HepG2 (cell line): ENCODE measurements around the gene PAN3. TPM values are rescaled to one million over a fixed set of nuclear protein-coding genes. Genes with fewer than 3 reads are reported as not detected.

Experiments
- ATAC-seq: fragments of 200-7000 bp; cut with Tn5 transposase; 3 replicates; pipeline ENCODE4 v1.9.1; 2020; ENCODE audit warnings: mild to moderate bottlenecking, moderate library complexity
- BruUV-seq: library from RNA; stranded (reverse); fragments of 400-500 nt; replicated peaks from 2 replicates; lab custom pipeline; 2021; lab: Mats Ljungman, UMichigan
- CTCF ChIA-PET: fragments of 300-600 bp; formaldehyde crosslinking; extraction: SDS; loops from one replicate; lab custom pipeline; 2021; ENCODE audit warnings: low total read pairs, inconsistent platforms, low intra/inter-chr PET ratio; lab: Yijun Ruan, JAX
- POLR2A ChIA-PET: fragments of 350-600 bp; sonication (Branson Sonifier 250); formaldehyde crosslinking; loops from one replicate; lab custom pipeline; 2020; ENCODE audit warnings: antibody characterized with exemption, inconsistent platforms; lab: Yijun Ruan, JAX
- DNase-seq: peaks from one replicate; pipeline ENCODE4 v3.0.0-alpha.2; 2015; ENCODE audit warnings: low spot score
- FAIRE-seq: peaks from 3 replicates; lab custom pipeline; 2011; peaks lifted over from hg19 to GRCh38; lab: Jason Lieb, UNC
- H2AFZ ChIP-seq: one replicate; pipeline ENCODE4 v1.6.1; 2011; ENCODE audit warnings: low read length, inconsistent platforms
- H3K27ac ChIP-seq: fragments of 300-600 bp; 3 replicates; pipeline ENCODE4 v1.8.0; 2011; ENCODE audit warnings: mixed run types, mild to moderate bottlenecking, mixed read lengths, low read length, inconsistent platforms; ENCODE audit not compliant: insufficient read depth; ENCODE audit errors: extremely low read length
- H3K27me3 ChIP-seq, 2 experiments: fragments of 200-600 bp in 1 of 2; 2 replicates in 1 of 2; 3 replicates in 1 of 2; pipeline versions ENCODE4 v1.6.0 to v1.8.0; 2011; ENCODE audit warnings: low read length in 2 of 2, mild to moderate bottlenecking in 2 of 2, moderate library complexity in 2 of 2, inconsistent platforms in 1 of 2; ENCODE audit not compliant: insufficient read depth in 2 of 2, control insufficient read depth in 1 of 2
- H3K36me3 ChIP-seq, 2 experiments: fragments of 200-600 bp in 1 of 2; replicated peaks in 1 of 2; 2 replicates in 1 of 2; 3 replicates in 1 of 2; pipeline versions ENCODE4 v1.5.1 to v1.8.0; 2011; ENCODE audit warnings: low read length in 2 of 2, inconsistent platforms in 1 of 2; ENCODE audit not compliant: insufficient read depth in 2 of 2, control insufficient read depth in 1 of 2
- H3K4me1 ChIP-seq: 2 replicates; pipeline ENCODE4 v1.5.1; 2012; ENCODE audit warnings: low read length, inconsistent platforms; ENCODE audit not compliant: insufficient read depth
- H3K4me2 ChIP-seq: 2 replicates; pipeline ENCODE4 v1.6.0; 2011; ENCODE audit warnings: low read depth, low read length, inconsistent platforms
- H3K4me3 ChIP-seq, 3 experiments: fragments of 200-600 bp in 1 of 3; sonication (generic), shearing (Covaris generic) in 1 of 3; replicated peaks in 1 of 3; 2 replicates each; pipeline ENCODE4 v1.5.1; 2011 to 2016; ENCODE audit warnings: low read length in 3 of 3, inconsistent platforms in 2 of 3, low read depth in 2 of 3, mild to moderate bottlenecking in 2 of 3, control low read depth in 1 of 3, mixed read lengths in 1 of 3; ENCODE audit not compliant: insufficient read depth in 1 of 3
- H3K79me2 ChIP-seq: one replicate; pipeline ENCODE4 v1.6.1; 2011; ENCODE audit warnings: low read length, inconsistent platforms; ENCODE audit not compliant: insufficient read depth
- H3K9ac ChIP-seq: 2 replicates; pipeline ENCODE4 v1.6.0; 2011; ENCODE audit warnings: mild to moderate bottlenecking, low read depth, low read length, inconsistent platforms; ENCODE audit not compliant: insufficient read depth
- H3K9me3 ChIP-seq: 2 replicates; pipeline ENCODE4 v1.5.1; 2012; ENCODE audit warnings: mild to moderate bottlenecking, low read length
- H4K20me1 ChIP-seq: 2 replicates; pipeline ENCODE4 v1.6.0; 2011; ENCODE audit warnings: inconsistent platforms, mild to moderate bottlenecking, low read length, moderate library complexity; ENCODE audit not compliant: insufficient read depth
- CEBPB ChIP-seq: IDR thresholded peaks from 2 replicates; pipeline ENCODE4 v1.6.1; 2011; ENCODE audit warnings: low read depth, low read length, improper control_type of control experiment, borderline replicate concordance
- FIP1L1 ChIP-seq: fragments of 200-400 bp; formaldehyde crosslinking; IDR thresholded peaks from 2 replicates; pipeline ENCODE4 v1.6.1; 2018; ENCODE audit warnings: low read depth, mild to moderate bottlenecking, low read length, moderate library complexity, borderline replicate concordance; ENCODE audit not compliant: insufficient read depth
- MAFK ChIP-seq, 2 experiments: IDR thresholded peaks in 1 of 2; conservative IDR thresholded peaks in 1 of 2; 2 replicates each; pipeline ENCODE4 v1.6.1; 2011; ENCODE audit warnings: improper control_type of control experiment in 2 of 2, low read length in 2 of 2
- WGBS: methylation state at CpG from one replicate; pipeline ENCODE4 v1.1.6; 2017; ENCODE audit warnings: low lambda C conversion rate; 5-methylcytosine and 5-hydroxymethylcytosine counted together
- in situ Hi-C: cut with HindIII; loops from 2 replicates; pipeline ENCODE4 v1.10.0; 2017; ENCODE audit warnings: low pct_unique_long_range_greater_than_20kb; ENCODE audit not compliant: extremely low pct_ligation_motif_present
- intact Hi-C: fragments of 100-400 bp; cut with micrococcal nuclease; formaldehyde crosslinking; loops from one replicate; pipeline ENCODE4 v1.10.0; 2022; ENCODE audit not compliant: unreplicated experiment
- polyA plus RNA-seq, 8 experiments: library from polyadenylated mRNA; depleted of rRNA in 3 of 8; stranded (reverse) in 7 of 8; unstranded in 1 of 8; fragments of >200 nt; fragmentation: Illumina TruSeq in 4 of 8; extraction: Trizol in 4 of 8; gene quantifications; 2 replicates each; pipeline versions ENCODE4 v1.2.1 to v1.2.3, GENCODE V29; 2011 to 2016; ENCODE audit warnings: low read depth in 4 of 8, missing spikeins in 1 of 8, mixed read lengths in 1 of 8; ENCODE audit not compliant: insufficient read depth in 1 of 8
- total RNA-seq, 5 experiments: library from RNA; depleted of rRNA; stranded (reverse); fragments of >200 nt; fragmentation: Illumina TruSeq; extraction: Trizol; gene quantifications; 2 replicates each; pipeline ENCODE4 v1.2.3, GENCODE V29; 2016; ENCODE audit warnings: low read depth in 1 of 5

Gene PAN3
- total and polyA plus RNA-seq, 2 of the 13 experiments (the other 11 are each of a cell fraction or from before 2014, with no cell fraction given), result 9.7 to 10.6 TPM

DNA sequence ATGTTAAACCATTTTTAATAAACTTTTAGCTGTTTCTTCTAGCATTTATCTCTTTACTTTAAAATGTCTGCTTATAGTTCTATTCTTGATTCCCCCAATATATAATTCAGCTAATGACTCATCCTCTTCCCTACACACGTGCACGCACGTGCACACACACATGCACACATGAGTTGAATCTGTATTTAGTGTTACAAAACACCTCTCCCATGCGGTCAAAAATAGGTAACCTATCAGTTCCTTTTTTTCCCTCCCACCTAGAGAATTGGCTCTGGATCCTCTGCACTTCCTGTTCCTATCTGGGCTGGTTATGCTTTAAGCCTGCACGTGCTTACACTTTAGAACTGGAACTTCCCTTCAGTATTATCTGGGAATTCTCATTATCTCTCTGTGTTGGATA, 144.1 kb downstream of the PAN3 start:
- Histone ChIP-seq H3K4me3 (no peak overlapping the region), H4K20me1 (no peaks in the 10 kb centered on the region), H3K36me3 (peaks cover 5 to 27% of the 10 kb centered on the region in 2 experiments; a peak in 4 of 5 replicates), H3K9ac (no peak overlapping the region), H3K27ac (no peak overlapping the region), H3K79me2 (no peaks in the 10 kb centered on the region), H3K9me3 (no peaks in the 10 kb centered on the region), H2AFZ (no peak overlapping the region), H3K4me2 (no peak overlapping the region), H3K27me3 (no peaks in the 10 kb centered on the region)
- FAIRE-seq (no peak), ATAC-seq (no peak)
- POLR2A ChIA-PET, result no interaction called here
- intact Hi-C loops, result no loop called here
- 98% methylated on average over 5 of the region's 5 CpGs for WGBS
- CTCF ChIA-PET, result no interaction called here
- in situ Hi-C loops, result no loop called here
- BruUV-seq, result no TSS peak
- TF ChIP-seq FIP1L1, result no peak
- TF ChIP-seq, all 625 proteins: peak for 0
- H3K4me1 ChIP-seq, result no peaks in the 10 kb centered on the region
- DNase-seq, result no peak

DNA sequence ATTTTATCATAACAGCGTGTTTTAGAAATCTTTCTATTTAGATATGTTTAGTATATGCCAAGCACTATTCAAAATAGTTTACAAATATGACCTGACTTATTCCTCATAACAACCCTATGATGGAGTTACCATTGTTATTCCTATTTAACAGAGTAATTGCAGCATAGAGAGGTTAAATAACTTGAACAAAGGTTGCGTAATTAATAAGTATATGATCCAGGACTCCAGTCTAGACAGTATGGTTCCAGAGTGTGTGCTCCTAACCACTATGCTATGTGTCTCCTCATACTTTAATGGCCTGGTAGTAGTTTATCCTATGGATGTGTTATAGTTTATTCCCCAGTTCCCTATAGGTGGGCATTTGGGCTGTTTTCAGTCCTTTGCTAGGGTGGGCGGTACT, 145.3 kb downstream of the PAN3 start:
- no peak for ATAC-seq
- ChIA-PET CTCF (no interaction called here), POLR2A (no interaction called here)
- Histone ChIP-seq H3K9ac (no peak overlapping the region), H2AFZ (no peak overlapping the region), H3K9me3 (no peaks in the 10 kb centered on the region), H3K27me3 (no peaks in the 10 kb centered on the region), H3K4me2 (no peak overlapping the region), H3K36me3 (peaks cover 1 to 20% of the 10 kb centered on the region in 2 experiments; a peak in 4 of 5 replicates), H3K27ac (no peak overlapping the region), H3K4me1 (no peaks in the 10 kb centered on the region), H4K20me1 (no peaks in the 10 kb centered on the region), H3K79me2 (no peaks in the 10 kb centered on the region), H3K4me3 (no peak overlapping the region)
- intact Hi-C loops (no loop called here), in situ Hi-C loops (no loop called here)
- TF ChIP-seq MAFK (conservative IDR thresholded peaks at IDR 0.05 in 1 of 2, IDR thresholded peaks at IDR 0.05 in 1 of 2; ENCODE audit: low read length in 2 of 2) (no peak), CEBPB (peak; percentile 74)
- no peak for FAIRE-seq
- WGBS, result 95% methylated on average over 3 of the region's 3 CpGs
- no TSS peak for BruUV-seq
- no peak for DNase-seq
